Activated T-cell treated with anti-CD3 and anti-CD28 coated beads for 24 hours (primary cell): Measurements from ENCODE around the gene ADCY4.
A peak's percentile ranks its signal among the peaks of the same experiment; 100 is the strongest.

ENCODE experiments used
- DNase-seq: peaks from one replicate; pipeline ENCODE4 v3.0.0-alpha.2; 2020; ENCODE audit warnings: low read depth

ADCY4 gene

GRCh38 chr14:24297190-24297964, 37.5 kb downstream of the ADCY4 start:
- no peak for DNase-seq

- DNase-seq = peak; percentile 75
These were observed 38.3 kb downstream of the ADCY4 start for GRCh38 chr14:24296341-24297157.

GRCh38 chr14:24293525-24293924, 41.3 kb downstream of the ADCY4 start:
- DNase-seq = no peak

GRCh38 chr14:24292118-24292807, 42.6 kb downstream of the ADCY4 start:
- no peak for DNase-seq

- no peak for DNase-seq
These were observed 43.3 kb downstream of the ADCY4 start for GRCh38 chr14:24291446-24292117.

- DNase-seq = no peak
These were observed 44.1 kb downstream of the ADCY4 start for GRCh38 chr14:24290746-24291145.

- peak; percentile 56 for DNase-seq
These were observed 45.1 kb downstream of the ADCY4 start for GRCh38 chr14:24289649-24290280.

- no peak for DNase-seq
These were observed 47.9 kb downstream of the ADCY4 start for GRCh38 chr14:24286996-24287395.

- DNase-seq = no peak
These were observed 49.5 kb downstream of the ADCY4 start for GRCh38 chr14:24285351-24285750.

GRCh38 chr14:24284501-24285035, 50.3 kb downstream of the ADCY4 start:
- no peak for DNase-seq

- no peak for DNase-seq
These were observed 50.9 kb downstream of the ADCY4 start for GRCh38 chr14:24283796-24284460.

- DNase-seq = no peak
These were observed 52.1 kb downstream of the ADCY4 start for GRCh38 chr14:24282736-24283135.

GRCh38 chr14:24281636-24282035, 53.2 kb downstream of the ADCY4 start:
- no peak for DNase-seq

GRCh38 chr14:24280797-24281460, 53.9 kb downstream of the ADCY4 start:
- no peak for DNase-seq

GRCh38 chr14:24279301-24280186, 55.3 kb downstream of the ADCY4 start:
- peak; percentile 45 for DNase-seq

- no peak for DNase-seq
These were observed 56.4 kb downstream of the ADCY4 start for GRCh38 chr14:24278424-24278823.

GRCh38 chr14:24277606-24278321, 57.1 kb downstream of the ADCY4 start:
- DNase-seq = no peak

- no peak for DNase-seq
These were observed 57.8 kb downstream of the ADCY4 start for GRCh38 chr14:24277071-24277470.
